Measurements from ENCODE around the gene POU6F1.

DNA sequence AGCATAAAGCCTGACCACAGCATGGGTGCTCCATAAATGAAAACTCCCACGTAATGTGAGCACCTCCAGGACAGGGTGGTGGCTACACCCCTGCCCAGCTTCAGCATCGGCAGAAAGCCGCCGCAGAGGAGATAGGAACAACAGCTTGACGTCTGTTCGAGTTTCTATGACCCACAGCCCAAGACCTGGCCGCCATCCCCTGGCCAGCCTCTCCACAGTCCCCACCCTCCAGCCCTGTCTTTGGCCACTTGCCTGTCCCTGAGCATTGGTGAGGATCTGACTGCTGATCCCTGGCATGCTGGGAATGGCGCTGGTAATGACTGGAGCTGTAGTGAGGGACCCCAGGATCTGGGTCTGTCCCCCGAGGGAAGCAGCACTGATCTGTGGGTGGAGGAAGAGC is 21.3 kb downstream of the POU6F1 start:
- TF ChIP-seq POLR2AphosphoS5 (IDR thresholded peaks at IDR 0.05; ENCODE audit: low read depth, low read length): no peak
- no peak for TF ChIP-seq POLR2A (IDR thresholded peaks at IDR 0.05; ENCODE audit: low read depth, low read length)
- TF ChIP-seq TAF1 (IDR thresholded peaks at IDR 0.05; ENCODE audit: borderline replicate concordance, low read depth, low read length): no peak
